HFF-Myc (cell line): ENCODE measurements around the gene ZSCAN22.
"Not testable (repeated sequence)": the region's sequence is repeated elsewhere in the genome, so short reads cannot be mapped to it uniquely, and the experiment has no call there.

ENCODE experiments used
- DNase-seq: peaks from one replicate; pipeline ENCODE4 v3.0.0-alpha.2; 2011; ENCODE audit warnings: low read depth; ENCODE audit errors: extremely low read depth
- H3K4me3 ChIP-seq: replicated peaks from 2 replicates; pipeline ENCODE4 v1.5.1; 2011; ENCODE audit warnings: low read depth, mild to moderate bottlenecking, control low read depth, low read length
- TF ChIP-seq, protein P1 (sequence below): IDR thresholded peaks from 2 replicates; pipeline ENCODE4 v1.5.1; 2012; ENCODE audit warnings: mild to moderate bottlenecking, low read depth, low read length, control low read depth; ENCODE audit errors: missing control alignments

Gene ZSCAN22

GRCh38 chr19:58366585-58367430 is 40.0 kb downstream of the ZSCAN22 start:
- TF ChIP-seq, protein P1, sequence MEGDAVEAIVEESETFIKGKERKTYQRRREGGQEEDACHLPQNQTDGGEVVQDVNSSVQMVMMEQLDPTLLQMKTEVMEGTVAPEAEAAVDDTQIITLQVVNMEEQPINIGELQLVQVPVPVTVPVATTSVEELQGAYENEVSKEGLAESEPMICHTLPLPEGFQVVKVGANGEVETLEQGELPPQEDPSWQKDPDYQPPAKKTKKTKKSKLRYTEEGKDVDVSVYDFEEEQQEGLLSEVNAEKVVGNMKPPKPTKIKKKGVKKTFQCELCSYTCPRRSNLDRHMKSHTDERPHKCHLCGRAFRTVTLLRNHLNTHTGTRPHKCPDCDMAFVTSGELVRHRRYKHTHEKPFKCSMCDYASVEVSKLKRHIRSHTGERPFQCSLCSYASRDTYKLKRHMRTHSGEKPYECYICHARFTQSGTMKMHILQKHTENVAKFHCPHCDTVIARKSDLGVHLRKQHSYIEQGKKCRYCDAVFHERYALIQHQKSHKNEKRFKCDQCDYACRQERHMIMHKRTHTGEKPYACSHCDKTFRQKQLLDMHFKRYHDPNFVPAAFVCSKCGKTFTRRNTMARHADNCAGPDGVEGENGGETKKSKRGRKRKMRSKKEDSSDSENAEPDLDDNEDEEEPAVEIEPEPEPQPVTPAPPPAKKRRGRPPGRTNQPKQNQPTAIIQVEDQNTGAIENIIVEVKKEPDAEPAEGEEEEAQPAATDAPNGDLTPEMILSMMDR: no peak
- no peak for DNase-seq
- no peak overlapping the region for H3K4me3 ChIP-seq

- H3K4me3 ChIP-seq: no peak overlapping the region
- no peak for DNase-seq
- TF ChIP-seq, protein P1: no peak
These were observed 41.1 kb downstream of the ZSCAN22 start for GRCh38 chr19:58367698-58368454.

GRCh38 chr19:58368561-58369360 is 42.0 kb downstream of the ZSCAN22 start:
- TF ChIP-seq, protein P1: no peak
- no peak for DNase-seq
- no peak overlapping the region for H3K4me3 ChIP-seq

DNA sequence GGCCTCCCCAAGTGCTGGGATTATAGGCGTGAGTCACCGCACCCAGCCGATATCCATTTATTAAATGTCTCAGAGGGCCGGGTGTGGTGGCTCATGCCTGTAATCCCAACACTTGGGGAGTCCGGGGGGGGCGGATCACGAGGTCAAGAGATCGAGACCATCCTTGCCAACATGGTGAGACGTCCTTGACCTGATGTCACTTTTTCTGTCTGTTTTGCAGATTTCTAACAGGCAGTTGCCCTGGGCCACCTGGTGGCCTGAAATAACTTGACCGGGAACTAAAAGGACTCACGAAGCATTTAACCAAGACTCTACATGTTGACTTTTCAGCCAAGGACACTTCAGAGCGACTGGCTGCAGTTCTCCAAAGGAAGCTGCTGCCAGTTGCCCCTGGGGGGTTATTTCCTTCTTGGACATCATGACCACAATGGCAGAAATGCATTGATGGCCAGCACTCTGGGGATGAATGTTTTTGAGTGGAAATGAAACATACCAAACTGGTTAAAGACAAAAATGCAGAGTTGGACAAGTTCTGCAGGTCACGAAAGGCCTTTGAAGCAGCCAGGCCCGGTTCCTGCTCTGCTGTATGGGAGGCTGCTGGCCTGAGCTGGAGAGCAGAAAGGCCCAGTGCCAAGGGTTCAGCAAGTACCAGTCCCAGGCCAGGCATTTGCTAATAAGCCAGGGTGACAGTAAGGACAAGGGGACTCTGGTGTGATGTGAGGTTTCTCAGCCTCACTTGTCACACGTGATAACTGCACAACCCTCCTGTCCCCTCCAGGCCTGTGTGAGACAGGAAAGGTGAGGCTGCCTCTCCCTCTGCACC is 45.7 kb downstream of the ZSCAN22 start:
- TF ChIP-seq, protein P1: no peak
- H3K4me3 ChIP-seq: no peak overlapping the region
- no peak for DNase-seq

DNA sequence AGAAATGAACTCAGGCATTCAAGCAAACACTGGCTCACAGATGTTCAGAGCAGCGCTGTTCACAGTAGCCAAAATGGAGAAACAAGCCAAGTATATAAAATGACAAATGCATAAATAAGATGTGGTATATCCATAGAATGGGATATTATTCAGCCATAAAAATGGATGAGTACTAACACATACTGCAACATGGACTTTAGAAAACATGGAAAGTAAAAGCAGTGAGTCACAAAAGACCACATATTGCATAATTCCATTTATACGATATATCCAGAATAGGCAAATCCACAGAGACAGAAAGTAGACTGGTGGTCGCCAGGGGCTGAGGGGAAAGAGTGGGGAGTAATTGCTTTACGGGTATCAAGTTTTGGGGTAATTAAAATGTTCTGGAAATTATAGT is 47.4 kb downstream of the ZSCAN22 start:
- DNase-seq: no peak
- no peak overlapping the region for H3K4me3 ChIP-seq
- TF ChIP-seq, protein P1: no peak

DNA sequence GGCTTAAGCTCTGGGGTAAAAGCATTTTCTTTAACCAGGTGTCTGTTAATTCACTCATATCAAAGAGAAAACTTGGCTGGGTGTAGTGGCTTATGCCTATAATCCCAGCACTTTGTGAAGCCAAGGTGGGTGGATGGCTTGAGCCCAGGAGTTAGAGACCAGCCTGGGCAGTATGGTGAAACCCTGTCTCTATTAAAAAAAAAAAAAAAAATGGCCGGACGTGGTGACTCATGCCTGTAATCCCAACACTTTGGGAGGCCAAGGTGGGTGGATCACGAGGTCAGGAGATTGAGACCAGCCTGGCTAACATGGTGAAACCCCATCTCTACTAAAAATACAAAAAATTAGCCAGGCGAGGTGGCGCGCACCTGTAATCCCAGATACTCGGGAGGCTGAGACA is 49.9 kb downstream of the ZSCAN22 start:
- DNase-seq, H3K4me3 ChIP-seq: not testable (repeated sequence)
